Body of pancreas (tissue), 4 donors: ENCODE measurements around the gene NRP2.

Source experiments
- CTCF ChIP-seq, 7 experiments: fragments of 450-650 bp in 4 of 7; fragments of 200-600 bp in 3 of 7; sonication (generic) in 3 of 7; IDR thresholded peaks; one replicate each; pipeline ENCODE4 v1.5.1; 2016 to 2019; ENCODE audit warnings: antibody characterized with exemption in 7 of 7
- POLR2A ChIP-seq, 3 donors: fragments of 450-650 bp; IDR thresholded peaks; one replicate each; pipeline ENCODE4 v1.6.1; 2016; ENCODE audit warnings: antibody characterized with exemption in 3 of 3, mild to moderate bottlenecking in 2 of 3

- TF ChIP-seq CTCF (IDR thresholded peaks at IDR 0.05) (no peak), POLR2A (IDR thresholded peaks at IDR 0.05) (no peak)
Observed at GRCh38 chr2:205658068-205658467, 24.2 kb upstream of the NRP2 start.
